SK-N-SH (cell line): ENCODE results near the gene PLCB1.

ENCODE experiments used
- CHD2 ChIP-seq: fragments of 150-350 bp; IDR thresholded peaks from 2 replicates; pipeline ENCODE4 v1.6.1; 2018; ENCODE audit warnings: low read length; ENCODE audit not compliant: partially characterized antibody
- CTCF ChIP-seq: fragments of 200-600 bp; sonication (generic); IDR thresholded peaks from 2 replicates; pipeline ENCODE4 v1.6.1; 2017; ENCODE audit warnings: antibody characterized with exemption, mild to moderate bottlenecking, moderate library complexity
- ELF1 ChIP-seq: IDR thresholded peaks from 2 replicates; pipeline ENCODE4 v1.4.0; 2012
- EP300 ChIP-seq, 2 experiments: IDR thresholded peaks; 2 replicates each; pipeline versions ENCODE4 v1.4.0 to v1.6.1; 2012; ENCODE audit warnings: borderline replicate concordance in 1 of 2, low read depth in 1 of 2, low read length in 1 of 2
- EZH2phosphoT487 ChIP-seq: fragments of 200-600 bp; sonication (generic); IDR thresholded peaks from 2 replicates; pipeline ENCODE4 v1.6.1; 2017; ENCODE audit warnings: low read depth, mixed run types, mild to moderate bottlenecking, antibody characterized with exemption, moderate library complexity, borderline replicate concordance
- GABPA ChIP-seq: IDR thresholded peaks from 2 replicates; pipeline ENCODE4 v1.4.0; 2012; ENCODE audit warnings: low read depth, mild to moderate bottlenecking
- JUND ChIP-seq: IDR thresholded peaks from 2 replicates; pipeline ENCODE4 v1.4.0; 2012
- RAD21 ChIP-seq: IDR thresholded peaks from 2 replicates; pipeline ENCODE4 v1.6.1; 2012; ENCODE audit warnings: mild to moderate bottlenecking, low read length
- RCOR1 ChIP-seq: fragments of 150-350 bp; IDR thresholded peaks from 2 replicates; pipeline ENCODE4 v1.6.1; 2017; ENCODE audit warnings: antibody characterized with exemption, low read length
- RXRA ChIP-seq: IDR thresholded peaks from 2 replicates; pipeline ENCODE4 v1.4.0; 2012; ENCODE audit warnings: low read depth, mild to moderate bottlenecking, borderline replicate concordance
- YY1 ChIP-seq: IDR thresholded peaks from 2 replicates; pipeline ENCODE4 v1.4.0; 2012; ENCODE audit warnings: low read depth, mild to moderate bottlenecking
- TF ChIP-seq, protein P1 (sequence below): IDR thresholded peaks from 2 replicates; pipeline ENCODE4 v1.4.0; 2012; ENCODE audit warnings: low read depth, borderline replicate concordance

- TF ChIP-seq GABPA (no peak), CTCF (no peak), EZH2phosphoT487 (no peak), ELF1 (no peak), JUND (no peak), EP300 (IDR thresholded peaks at IDR 0.05; ENCODE audit: borderline replicate concordance in 1 of 2, low read depth in 1 of 2, low read length in 1 of 2) (no peak), RAD21 (no peak), RCOR1 (no peak), CHD2 (no peak), YY1 (no peak), RXRA (no peak)
- TF ChIP-seq, protein P1, sequence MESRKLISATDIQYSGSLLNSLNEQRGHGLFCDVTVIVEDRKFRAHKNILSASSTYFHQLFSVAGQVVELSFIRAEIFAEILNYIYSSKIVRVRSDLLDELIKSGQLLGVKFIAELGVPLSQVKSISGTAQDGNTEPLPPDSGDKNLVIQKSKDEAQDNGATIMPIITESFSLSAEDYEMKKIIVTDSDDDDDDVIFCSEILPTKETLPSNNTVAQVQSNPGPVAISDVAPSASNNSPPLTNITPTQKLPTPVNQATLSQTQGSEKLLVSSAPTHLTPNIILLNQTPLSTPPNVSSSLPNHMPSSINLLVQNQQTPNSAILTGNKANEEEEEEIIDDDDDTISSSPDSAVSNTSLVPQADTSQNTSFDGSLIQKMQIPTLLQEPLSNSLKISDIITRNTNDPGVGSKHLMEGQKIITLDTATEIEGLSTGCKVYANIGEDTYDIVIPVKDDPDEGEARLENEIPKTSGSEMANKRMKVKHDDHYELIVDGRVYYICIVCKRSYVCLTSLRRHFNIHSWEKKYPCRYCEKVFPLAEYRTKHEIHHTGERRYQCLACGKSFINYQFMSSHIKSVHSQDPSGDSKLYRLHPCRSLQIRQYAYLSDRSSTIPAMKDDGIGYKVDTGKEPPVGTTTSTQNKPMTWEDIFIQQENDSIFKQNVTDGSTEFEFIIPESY, result no peak
These were observed 14.4 kb upstream of the PLCB1 start for GRCh38 chr20:8117636-8118035.
